ENCODE measurements around the gene SLC4A1.

DNA sequence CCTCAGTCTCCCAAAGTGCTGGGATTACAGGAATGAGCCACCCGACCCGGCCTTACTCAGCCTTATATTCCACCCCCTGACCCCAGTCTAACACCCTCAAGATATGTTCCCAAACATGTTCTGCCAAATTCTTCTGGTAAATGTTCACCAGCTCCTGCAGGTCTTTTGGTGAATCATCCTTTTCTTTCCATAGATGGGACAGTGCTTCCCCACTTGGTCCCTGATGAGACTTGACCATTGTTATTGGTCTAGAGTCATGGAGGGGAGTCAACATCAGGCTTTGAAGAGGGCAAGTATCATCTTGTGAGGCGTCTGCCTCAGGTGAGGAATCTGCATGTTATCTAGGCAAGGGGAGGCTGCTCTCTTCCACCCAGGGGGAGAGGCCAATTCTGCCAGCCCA lies 30.0 kb upstream of the SLC4A1 start:
- TF ChIP-seq, protein P1, sequence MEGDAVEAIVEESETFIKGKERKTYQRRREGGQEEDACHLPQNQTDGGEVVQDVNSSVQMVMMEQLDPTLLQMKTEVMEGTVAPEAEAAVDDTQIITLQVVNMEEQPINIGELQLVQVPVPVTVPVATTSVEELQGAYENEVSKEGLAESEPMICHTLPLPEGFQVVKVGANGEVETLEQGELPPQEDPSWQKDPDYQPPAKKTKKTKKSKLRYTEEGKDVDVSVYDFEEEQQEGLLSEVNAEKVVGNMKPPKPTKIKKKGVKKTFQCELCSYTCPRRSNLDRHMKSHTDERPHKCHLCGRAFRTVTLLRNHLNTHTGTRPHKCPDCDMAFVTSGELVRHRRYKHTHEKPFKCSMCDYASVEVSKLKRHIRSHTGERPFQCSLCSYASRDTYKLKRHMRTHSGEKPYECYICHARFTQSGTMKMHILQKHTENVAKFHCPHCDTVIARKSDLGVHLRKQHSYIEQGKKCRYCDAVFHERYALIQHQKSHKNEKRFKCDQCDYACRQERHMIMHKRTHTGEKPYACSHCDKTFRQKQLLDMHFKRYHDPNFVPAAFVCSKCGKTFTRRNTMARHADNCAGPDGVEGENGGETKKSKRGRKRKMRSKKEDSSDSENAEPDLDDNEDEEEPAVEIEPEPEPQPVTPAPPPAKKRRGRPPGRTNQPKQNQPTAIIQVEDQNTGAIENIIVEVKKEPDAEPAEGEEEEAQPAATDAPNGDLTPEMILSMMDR (IDR thresholded peaks at IDR 0.05) = no peak
- no peak for TF ChIP-seq POLR2AphosphoS5 (IDR thresholded peaks at IDR 0.05)
- no peak for TF ChIP-seq POLR2A (IDR thresholded peaks at IDR 0.05)
- TF ChIP-seq EP300 (IDR thresholded peaks at IDR 0.05) = no peak
